Upper lobe of left lung (tissue), 6 donors: ENCODE measurements around the gene PIP5K1C. TPM values are rescaled to one million over a fixed set of nuclear protein-coding genes. Genes with fewer than 3 reads are reported as not detected.

ENCODE experiments used
- ATAC-seq, 2 donors: fragments of 200-7000 bp; cut with Tn5 transposase; one replicate each; pipeline ENCODE4 v1.9.1; 2022; ENCODE audit warnings: mild to moderate bottlenecking in 2 of 2, moderate library complexity in 2 of 2; ENCODE audit not compliant: low FRiP score in 2 of 2
- DNase-seq, 2 donors: peaks; one replicate each; pipeline ENCODE4 v3.0.0-alpha.2; 2019 to 2020
- H3K27ac ChIP-seq, 4 donors: fragments of 200-600 bp; sonication (generic); one replicate each; pipeline ENCODE4 v1.5.1; 2016 to 2019
- H3K27me3 ChIP-seq, 4 donors: fragments of 200-600 bp; sonication (generic); one replicate each; pipeline ENCODE4 v1.5.1; 2017 to 2019
- H3K36me3 ChIP-seq, 4 donors: fragments of 200-600 bp; sonication (generic); one replicate each; pipeline ENCODE4 v1.5.1; 2016 to 2019
- H3K4me1 ChIP-seq, 4 donors: fragments of 200-600 bp; sonication (generic); one replicate each; pipeline ENCODE4 v1.5.1; 2018 to 2019
- H3K4me3 ChIP-seq, 4 donors: fragments of 200-600 bp; sonication (generic); one replicate each; pipeline ENCODE4 v1.5.1; 2017 to 2019; ENCODE audit warnings: mild to moderate bottlenecking in 2 of 4, moderate library complexity in 1 of 4
- H3K9me3 ChIP-seq, 4 donors: fragments of 200-600 bp; sonication (generic); one replicate each; pipeline ENCODE4 v1.5.1; 2018 to 2019
- EP300 ChIP-seq, 4 donors: sonication (generic); formaldehyde crosslinking; IDR thresholded peaks; one replicate each; pipeline ENCODE4 v1.5.1; 2017; ENCODE audit warnings: antibody characterized with exemption in 4 of 4, control low read depth in 2 of 4
- POLR2A ChIP-seq, 4 donors: fragments of 450-650 bp; IDR thresholded peaks; one replicate each; pipeline ENCODE4 v1.5.1; 2016 to 2017; ENCODE audit warnings: antibody characterized with exemption in 4 of 4, mild to moderate bottlenecking in 2 of 4
- POLR2AphosphoS5 ChIP-seq, 2 donors: sonication (generic); formaldehyde crosslinking; IDR thresholded peaks; one replicate each; pipeline ENCODE4 v1.5.1; 2017; ENCODE audit warnings: antibody characterized with exemption in 2 of 2
- WGBS, 2 donors: methylation state at CpG; one replicate each; pipeline ENCODE4 v1.1.5; 2017 to 2018; 5-methylcytosine and 5-hydroxymethylcytosine counted together
- total RNA-seq, 6 donors: library from RNA; depleted of rRNA in 4 of 6; stranded (reverse); fragments of >200 nt in 4 of 6; gene quantifications; one replicate each; pipeline versions ENCODE4 v1.1.0 to v1.2.1, GENCODE V29; 2016 to 2021
- TF ChIP-seq, protein P1 (sequence below), 6 experiments: fragments of 450-650 bp in 4 of 6; fragments of 200-600 bp in 2 of 6; sonication (generic) in 2 of 6; IDR thresholded peaks; one replicate each; pipeline ENCODE4 v1.5.1; 2016 to 2019; ENCODE audit warnings: antibody characterized with exemption in 6 of 6
- donor health status: DM: no; HTN: no; CAD: no; lungs with moderate emphysema.
- donor health status: DM: no; HTN: yes; CAD: no; lungs with severe emphysema.

PIP5K1C gene
- total RNA-seq, 6 donors from 2014 or later = 24.6 to 64.1 (median 43.1) TPM

DNA sequence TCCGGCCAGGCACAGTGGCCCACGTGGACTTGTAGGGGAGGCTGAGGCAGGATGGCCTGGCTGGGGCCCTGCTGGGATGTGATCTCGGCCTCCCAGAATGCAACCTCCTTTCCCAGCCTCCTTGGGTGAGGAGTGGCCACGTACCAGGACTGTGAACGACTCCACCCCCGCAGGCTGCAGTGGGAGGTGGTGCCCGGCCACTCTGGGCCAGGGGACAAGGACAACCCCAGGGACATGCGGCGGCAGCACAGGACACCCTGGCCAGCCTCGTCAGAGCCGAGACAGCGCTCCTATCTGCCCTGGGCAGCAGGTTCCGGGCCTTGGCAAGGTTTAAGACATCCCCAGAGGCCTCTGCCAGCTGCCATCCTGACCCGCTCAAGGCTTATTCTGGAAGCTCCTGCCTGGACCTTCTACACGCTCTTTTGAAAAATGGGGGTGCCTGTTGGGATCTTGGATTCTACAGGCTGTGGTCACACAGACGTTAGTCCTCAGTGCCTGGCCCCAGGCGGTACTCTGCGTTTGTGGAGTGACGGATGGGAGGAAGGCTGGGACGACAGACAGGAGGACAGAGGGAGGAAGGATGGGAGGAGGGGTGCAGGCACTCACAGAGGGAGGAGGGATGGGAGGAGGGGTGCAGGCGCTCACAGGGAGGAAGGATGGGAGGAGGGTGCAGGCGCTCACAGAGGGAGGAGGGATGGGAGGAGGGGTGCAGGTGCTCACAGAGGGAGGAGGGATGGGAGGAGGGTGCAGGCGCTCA is 53.8 kb downstream of the PIP5K1C start:
- peaks cover 4 to 87% (median 56%) of the 10 kb centered on the region in 4 donors for H3K36me3 ChIP-seq
- TF ChIP-seq EP300 (IDR thresholded peaks at IDR 0.05) (no peak), POLR2AphosphoS5 (IDR thresholded peaks at IDR 0.05) (no peak), POLR2A (IDR thresholded peaks at IDR 0.05) (no peak)
- TF ChIP-seq, protein P1, sequence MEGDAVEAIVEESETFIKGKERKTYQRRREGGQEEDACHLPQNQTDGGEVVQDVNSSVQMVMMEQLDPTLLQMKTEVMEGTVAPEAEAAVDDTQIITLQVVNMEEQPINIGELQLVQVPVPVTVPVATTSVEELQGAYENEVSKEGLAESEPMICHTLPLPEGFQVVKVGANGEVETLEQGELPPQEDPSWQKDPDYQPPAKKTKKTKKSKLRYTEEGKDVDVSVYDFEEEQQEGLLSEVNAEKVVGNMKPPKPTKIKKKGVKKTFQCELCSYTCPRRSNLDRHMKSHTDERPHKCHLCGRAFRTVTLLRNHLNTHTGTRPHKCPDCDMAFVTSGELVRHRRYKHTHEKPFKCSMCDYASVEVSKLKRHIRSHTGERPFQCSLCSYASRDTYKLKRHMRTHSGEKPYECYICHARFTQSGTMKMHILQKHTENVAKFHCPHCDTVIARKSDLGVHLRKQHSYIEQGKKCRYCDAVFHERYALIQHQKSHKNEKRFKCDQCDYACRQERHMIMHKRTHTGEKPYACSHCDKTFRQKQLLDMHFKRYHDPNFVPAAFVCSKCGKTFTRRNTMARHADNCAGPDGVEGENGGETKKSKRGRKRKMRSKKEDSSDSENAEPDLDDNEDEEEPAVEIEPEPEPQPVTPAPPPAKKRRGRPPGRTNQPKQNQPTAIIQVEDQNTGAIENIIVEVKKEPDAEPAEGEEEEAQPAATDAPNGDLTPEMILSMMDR (IDR thresholded peaks at IDR 0.05) = no peak
- peak in 1 of 2 donors; percentile 70 for DNase-seq

DNA sequence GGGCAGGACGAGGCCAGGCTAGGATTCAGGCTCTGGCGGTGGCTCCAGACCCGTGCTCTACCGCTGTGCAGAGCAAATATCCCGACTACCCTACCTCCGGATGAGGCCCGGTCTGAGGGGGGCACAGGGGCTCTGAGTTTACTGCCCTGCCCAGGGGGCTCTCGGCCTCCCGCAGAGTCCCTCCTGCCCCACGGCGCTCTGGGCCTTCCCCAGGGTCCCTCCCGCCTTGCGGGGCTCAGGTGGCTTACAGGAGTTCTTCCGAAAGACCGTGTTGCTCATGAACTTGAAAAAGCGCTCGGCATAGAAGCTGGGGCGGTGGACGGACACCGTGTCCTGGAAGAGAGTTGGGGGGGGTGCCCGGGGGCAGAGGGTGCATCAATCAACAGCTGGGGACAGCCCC is 54.5 kb downstream of the PIP5K1C start:
- H3K4me1 ChIP-seq = no peaks in the 10 kb centered on the region
- H3K9me3 ChIP-seq = no peaks in the 10 kb centered on the region
- no peak overlapping the region for H3K27ac ChIP-seq
- H3K36me3 ChIP-seq = peaks cover 4 to 87% (median 55%) of the 10 kb centered on the region in 4 donors
- ATAC-seq (peak in 1 of 2 donors; percentile 2), DNase-seq (peak in 1 of 2 donors; percentile 58)
- H3K27me3 ChIP-seq = no peaks in the 10 kb centered on the region
- TF ChIP-seq, protein P1 (IDR thresholded peaks at IDR 0.05) = no peak
- TF ChIP-seq POLR2AphosphoS5 (IDR thresholded peaks at IDR 0.05) (no peak), POLR2A (IDR thresholded peaks at IDR 0.05) (no peak), EP300 (IDR thresholded peaks at IDR 0.05) (no peak)
- H3K4me3 ChIP-seq = no peak overlapping the region
- 88 to 96% methylated on average over 14 to 15 of the region's 21 CpGs for WGBS, 2 donors

More for the DNA sequence above, 53.8 kb downstream of the PIP5K1C start:
- no peak for ATAC-seq
- Histone ChIP-seq H3K4me3 (no peak overlapping the region), H3K27me3 (no peaks in the 10 kb centered on the region), H3K9me3 (no peaks in the 10 kb centered on the region), H3K27ac (no peak overlapping the region), H3K4me1 (no peaks in the 10 kb centered on the region)
- WGBS, 2 donors = 86 to 90% methylated on average over 18 to 21 of the region's 23 CpGs

DNA sequence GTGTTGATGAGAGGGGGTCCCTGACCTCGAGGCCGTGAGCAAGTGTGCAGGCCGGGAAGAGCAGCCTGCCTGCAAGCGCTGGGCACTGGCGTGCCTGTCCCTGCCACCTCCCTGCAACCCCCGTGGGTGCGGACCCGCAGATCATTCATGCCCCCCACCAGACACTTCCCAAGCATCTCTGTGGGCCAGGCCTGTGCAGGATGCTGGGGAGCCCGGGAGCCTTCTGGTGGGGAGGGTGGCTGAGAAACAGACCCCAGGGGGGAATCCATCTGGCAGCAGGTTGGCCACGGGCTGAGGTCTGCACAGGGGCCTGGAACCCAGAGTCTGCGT is 55.2 kb downstream of the PIP5K1C start:
- H3K36me3 ChIP-seq = peaks cover under 1 to 87% (median 57%) of the 10 kb centered on the region in 4 donors
- DNase-seq = peak in 1 of 2 donors; percentile 59
- H3K4me3 ChIP-seq = no peak overlapping the region
- H3K27me3 ChIP-seq = no peaks in the 10 kb centered on the region
- H3K27ac ChIP-seq = no peak overlapping the region
- TF ChIP-seq POLR2A (IDR thresholded peaks at IDR 0.05) (no peak), EP300 (IDR thresholded peaks at IDR 0.05) (no peak), POLR2AphosphoS5 (IDR thresholded peaks at IDR 0.05) (no peak)
- TF ChIP-seq, protein P1 (IDR thresholded peaks at IDR 0.05) = no peak
- WGBS, 2 donors = 78% methylated on average over 8 of the region's 11 CpGs; no CpG with 5 or more reads in 1 of the 2 donors
- peak in 1 of 2 donors; percentile 6 for ATAC-seq
- no peaks in the 10 kb centered on the region for H3K9me3 ChIP-seq
- no peaks in the 10 kb centered on the region for H3K4me1 ChIP-seq

DNA sequence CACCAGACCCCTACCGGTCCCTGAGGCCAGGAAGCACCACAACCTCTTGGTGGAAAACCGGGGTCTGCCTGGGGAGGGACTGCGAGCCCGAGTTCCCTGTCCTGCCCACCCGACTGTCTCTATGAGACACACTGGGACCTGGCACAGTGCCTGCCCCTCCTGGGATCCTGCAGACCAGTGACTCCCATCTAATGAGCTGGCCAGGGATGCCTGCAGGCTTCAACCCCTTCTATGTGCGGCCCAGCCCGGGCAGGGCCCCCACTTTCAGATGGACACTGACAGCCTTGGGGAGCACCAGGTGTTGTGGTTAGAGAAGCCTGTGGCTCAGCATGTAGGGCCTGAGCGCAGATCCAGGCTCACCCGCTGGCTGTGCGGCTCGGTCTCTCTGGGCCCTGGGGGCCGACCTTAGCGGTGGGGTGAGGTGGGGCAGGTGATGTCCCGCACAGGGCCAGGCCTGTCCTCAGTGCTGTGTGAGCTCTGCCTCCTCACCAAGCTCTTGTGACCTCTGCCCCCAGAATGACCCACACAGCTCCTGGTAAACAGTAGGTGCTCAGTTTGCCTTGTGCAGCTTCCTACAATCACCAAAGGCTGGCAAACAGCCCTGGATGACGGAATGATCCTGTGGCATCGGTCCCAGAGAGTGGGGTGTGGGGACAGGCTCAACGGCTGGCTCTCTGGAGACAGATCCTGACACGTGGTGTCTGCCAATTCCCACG is 55.8 kb downstream of the PIP5K1C start:
- no peak for TF ChIP-seq POLR2AphosphoS5 (IDR thresholded peaks at IDR 0.05)
- TF ChIP-seq EP300 (IDR thresholded peaks at IDR 0.05) = no peak
- TF ChIP-seq, protein P1 (IDR thresholded peaks at IDR 0.05) = no peak
- TF ChIP-seq POLR2A (IDR thresholded peaks at IDR 0.05) = no peak
- ATAC-seq = no peak
- H3K36me3 ChIP-seq = peaks cover 6 to 89% (median 62%) of the 10 kb centered on the region in 4 donors

More for the DNA sequence above, 55.8 kb downstream of the PIP5K1C start:
- Histone ChIP-seq H3K4me1 (no peaks in the 10 kb centered on the region), H3K9me3 (no peaks in the 10 kb centered on the region), H3K27ac (no peak overlapping the region), H3K4me3 (no peak overlapping the region), H3K27me3 (no peaks in the 10 kb centered on the region)
- 83% methylated on average over 13 of the region's 19 CpGs; no CpG with 5 or more reads in 1 of the 2 donors for WGBS, 2 donors
- peak in 1 of 2 donors; percentile 62 for DNase-seq
